ENCODE data around the gene AQP5. TPM values are rescaled to one million over a fixed set of nuclear protein-coding genes. Genes with fewer than 3 reads are reported as not detected.

Gene AQP5
- total RNA-seq, 2 experiments from 2014 or later: not detected

- Mint-ChIP-seq H3K4me3 (no peak overlapping the region), H3K27me3 (no peaks in the 10 kb centered on the region), H3K36me3 (ENCODE audit: low read depth) (peaks cover 35% of the 10 kb centered on the region), H3K4me1 (peaks cover 26% of the 10 kb centered on the region), H3K9me3 (no peaks in the 10 kb centered on the region), H3K27ac (peak overlapping the region; percentile 6)
- ChIA-PET CTCF (interaction anchor here (0.7 to 2.8 kb wide), 8 partner anchors 19 to 68 kb away, joined by 3 to 11 read pairs (median 4); no protein-coding TSS in a partner anchor), POLR2A (interaction anchor here (0.6 kb wide), 2 partner anchors 15 to 41 kb away, joined by 3 to 5 read pairs; no protein-coding TSS in a partner anchor)
- no peak for DNase-seq
These were observed 51.9 kb downstream of the AQP5 start for GRCh38 chr12:50013361-50014147.

DNA sequence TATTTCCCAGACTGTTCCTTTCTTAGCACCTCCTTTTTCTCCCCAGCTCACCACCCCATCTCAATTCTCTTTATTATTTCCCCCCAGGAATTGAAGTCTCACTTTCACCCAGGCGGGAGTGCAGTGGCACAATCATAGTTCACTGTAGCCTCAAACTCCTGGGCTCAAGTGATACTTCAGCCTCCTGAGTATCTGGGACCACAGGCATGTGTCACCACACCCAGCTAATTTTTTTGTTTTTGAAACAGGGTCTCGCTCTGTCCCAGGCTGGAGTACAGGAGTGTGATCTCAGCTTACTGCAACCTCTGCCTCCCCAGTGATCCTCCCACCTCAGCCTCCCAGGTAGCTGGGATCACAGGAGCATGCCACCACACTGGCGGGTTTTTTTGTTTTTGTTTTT lies 52.7 kb downstream of the AQP5 start:
- H3K27me3 Mint-ChIP-seq: no peaks in the 10 kb centered on the region
- DNase-seq: no peak
- H3K27ac Mint-ChIP-seq: no peak overlapping the region
- H3K4me3 Mint-ChIP-seq: no peak overlapping the region
- ChIA-PET CTCF (interaction anchor here (0.5 to 2.8 kb wide), 8 partner anchors 20 to 436 kb away, joined by 3 to 11 read pairs (median 4); no protein-coding TSS in a partner anchor), POLR2A (interaction anchor here (0.6 kb wide), 1 partner anchor 42 kb away, joined by 3 read pairs; no protein-coding TSS in a partner anchor)
- H3K36me3 Mint-ChIP-seq (ENCODE audit: low read depth): peaks cover 40% of the 10 kb centered on the region
- H3K4me1 Mint-ChIP-seq: peaks cover 31% of the 10 kb centered on the region
- H3K9me3 Mint-ChIP-seq: no peaks in the 10 kb centered on the region

Other genes with a start within 250 kb of the AQP5 start
- gene TMBIM6, start 220.3 kb upstream of the AQP5 start, total RNA-seq: 100 to 1,000 TPM; 426 to 442 TPM
- 1 to 10 TPM; 4.0 to 4.5 TPM for gene NCKAP5L, start 133.5 kb upstream of the AQP5 start, total RNA-seq
- 1 to 10 TPM; 7.7 to 8.7 TPM for gene BCDIN3D, start 118.8 kb upstream of the AQP5 start, total RNA-seq
- gene FAIM2, start 58.0 kb upstream of the AQP5 start, total RNA-seq: under 1 TPM; 0.33 to 0.50 TPM
- not detected for gene AQP2, start 11.1 kb upstream of the AQP5 start, total RNA-seq
- gene AQP6, start 11.1 kb downstream of the AQP5 start, total RNA-seq: not detected
- gene RACGAP1, start 63.6 kb downstream of the AQP5 start, total RNA-seq: 100 to 1,000 TPM; 177 to 183 TPM
- gene ASIC1, start 95.7 kb downstream of the AQP5 start, total RNA-seq: 10 to 100 TPM in 1 of 2 experiments, 1 to 10 TPM in 1; 8.7 to 10.1 TPM
- 10 to 100 TPM; 62.3 to 88.6 TPM for gene SMARCD1, start 123.5 kb downstream of the AQP5 start, total RNA-seq
- gene GPD1, start 142.1 kb downstream of the AQP5 start, total RNA-seq: under 1 TPM; 0.25 to 0.37 TPM
- 10 to 100 TPM; 31.6 to 47.9 TPM for gene COX14, start 150.4 kb downstream of the AQP5 start, total RNA-seq
- 10 to 100 TPM; 49.2 to 59.2 TPM for gene CERS5, start 205.5 kb downstream of the AQP5 start, total RNA-seq

Data from activated CD4-positive, alpha-beta T cell treated with anti-CD3 and anti-CD28 coated beads, Interleukin-2, amount 10 ng/mL, durations not matched to agents 7 days and 5 days (primary cell).